D721Med (cell line): ENCODE results near the gene TACR2.

ENCODE experiments used
- DNase-seq: peaks from one replicate; pipeline ENCODE4 v3.0.0; 2011; ENCODE audit warnings: low spot score; ENCODE audit not compliant: insufficient read length
- FAIRE-seq: peaks from 2 replicates; lab custom pipeline; 2011; peaks lifted over from hg19 to GRCh38; lab: Jason Lieb, UNC
- CTCF ChIP-seq: IDR thresholded peaks from 2 replicates; pipeline ENCODE4 v1.5.1; 2012; ENCODE audit warnings: mild to moderate bottlenecking, control low read depth; ENCODE audit not compliant: insufficient read depth; ENCODE audit errors: missing control alignments

TACR2 gene

GRCh38 chr10:69416695-69417094 is at the start of gene TACR2:
Gene TACR2, minus strand, starts transcription at chr10:69416918. Its CDS starts 595 bp downstream, at chr10:69416323.
- no peak for TF ChIP-seq CTCF
- FAIRE-seq (no peak), DNase-seq (no peak)

GRCh38 chr10:69466158-69466490 is 49.4 kb upstream of the TACR2 start:
- no peak for FAIRE-seq
- no peak for DNase-seq
- TF ChIP-seq CTCF: no peak

GRCh38 chr10:69465457-69466157 is 48.9 kb upstream of the TACR2 start:
- DNase-seq: no peak
- no peak for FAIRE-seq
- TF ChIP-seq CTCF: no peak

GRCh38 chr10:69464801-69465401 is 48.2 kb upstream of the TACR2 start:
- FAIRE-seq: no peak

GRCh38 chr10:69464401-69464800 is 47.7 kb upstream of the TACR2 start:
- FAIRE-seq (no peak), DNase-seq (no peak)
- no peak for TF ChIP-seq CTCF

More at GRCh38 chr10:69464801-69465401, 48.2 kb upstream of the TACR2 start:
- DNase-seq: no peak
- TF ChIP-seq CTCF: no peak

- TF ChIP-seq CTCF: no peak
- no peak for DNase-seq
- FAIRE-seq: no peak
These were observed 47.2 kb upstream of the TACR2 start for GRCh38 chr10:69463886-69464285.
